Forelimb muscle (tissue), 1 donor: ENCODE results near the gene TEDC2. TPM values are rescaled to one million over a fixed set of nuclear protein-coding genes. Genes with fewer than 3 reads are reported as not detected.

ENCODE experiments used
- DNase-seq: peaks from one replicate; pipeline ENCODE4 v3.0.0-alpha.2; 2013; ENCODE audit warnings: low read depth
- polyA plus RNA-seq: library from polyadenylated mRNA; unstranded; fragments of 120-200 nt; gene quantifications from one replicate; pipeline ENCODE4 v1.2.1, GENCODE V29; 2013; ENCODE audit not compliant: insufficient read length

TEDC2 gene
- polyA plus RNA-seq, 1 donor: 4.4 TPM

- DNase-seq: no peak
Measured at GRCh38 chr16:2512735-2513404, 53.0 kb downstream of the TEDC2 start.

GRCh38 chr16:2513405-2514332 lies 53.8 kb downstream of the TEDC2 start, which contains the start of gene ATP6V0C:
TSS of gene ATP6V0C (plus strand) at chr16:2513952. CDS start at chr16:2514104, 152 bp downstream.
- DNase-seq: peak; percentile 78

Other genes starting within 250 kb of the TEDC2 start
- gene BRICD5, start 249.2 kb upstream of the TEDC2 start, polyA plus RNA-seq: 6.2 TPM
- 15.4 TPM for gene PGP, start 245.3 kb upstream of the TEDC2 start, polyA plus RNA-seq
- gene E4F1, start 236.5 kb upstream of the TEDC2 start, polyA plus RNA-seq: 14.3 TPM
- 1.1 TPM for gene DNASE1L2, start 223.7 kb upstream of the TEDC2 start, polyA plus RNA-seq
- 56.3 TPM for gene ECI1, start 208.5 kb upstream of the TEDC2 start, polyA plus RNA-seq
- 160 TPM for gene RNPS1, start 192.0 kb upstream of the TEDC2 start, polyA plus RNA-seq
- gene ABCA3, start 119.4 kb upstream of the TEDC2 start, polyA plus RNA-seq: 14.5 TPM
- 6.2 TPM for gene CCNF, start 30.7 kb upstream of the TEDC2 start, polyA plus RNA-seq
- 3.6 TPM for gene NTN3, start 11.2 kb downstream of the TEDC2 start, polyA plus RNA-seq
- 25.1 TPM for gene TBC1D24, start 15.0 kb downstream of the TEDC2 start, polyA plus RNA-seq
- 112 TPM for gene ATP6V0C, start 53.8 kb downstream of the TEDC2 start, polyA plus RNA-seq
- 9.7 TPM for gene AMDHD2, start 60.3 kb downstream of the TEDC2 start, polyA plus RNA-seq
- gene CEMP1, start 71.3 kb downstream of the TEDC2 start, polyA plus RNA-seq: 2.0 TPM
- 30.2 TPM for gene PDPK1, start 77.9 kb downstream of the TEDC2 start, polyA plus RNA-seq
- 24.4 TPM for gene KCTD5, start 222.4 kb downstream of the TEDC2 start, polyA plus RNA-seq